Pancreas (tissue), 10 donors: ENCODE results near the gene MYBPH. TPM values are rescaled to one million over a fixed set of nuclear protein-coding genes. Genes with fewer than 3 reads are reported as not detected.

ENCODE experiments used
- ATAC-seq, 4 donors: fragments of 200-7000 bp; cut with Tn5 transposase; one replicate each; pipeline versions ENCODE4 v1.8.0 to v1.9.1; 2020; ENCODE audit warnings: mild to moderate bottlenecking in 4 of 4, moderate library complexity in 4 of 4
- DNase-seq, 6 donors: peaks; one replicate each; pipeline ENCODE4 v3.0.0-alpha.2; 2020
- FAIRE-seq: peaks from 2 replicates; lab custom pipeline; 2012; peaks lifted over from hg19 to GRCh38; lab: Jason Lieb, UNC
- H3K27ac ChIP-seq, 4 donors: fragments of 200-600 bp; sonication (generic); 1 replicate in 3 of 4; 2 replicates in 1 of 4; pipeline versions ENCODE4 v1.5.0 to v1.8.0; 2020
- H3K27me3 ChIP-seq, 4 donors: fragments of 200-600 bp; one replicate each; pipeline ENCODE4 v1.8.0; 2021
- H3K36me3 ChIP-seq, 3 donors: fragments of 200-600 bp; sonication (generic) in 1 of 3; one replicate each; pipeline versions ENCODE4 v1.5.0 to v1.8.0; 2020 to 2021
- H3K4me1 ChIP-seq, 3 donors: fragments of 200-600 bp; one replicate each; pipeline ENCODE4 v1.8.0; 2021
- H3K4me3 ChIP-seq, 4 donors: fragments of 200-600 bp; sonication (generic) in 2 of 4; one replicate each; pipeline versions ENCODE4 v1.5.0 to v1.8.0; 2020 to 2021
- H3K9me3 ChIP-seq, 4 donors: fragments of 200-600 bp; one replicate each; pipeline ENCODE4 v1.8.0; 2021
- CTCF ChIP-seq, 4 donors: fragments of 200-600 bp; sonication (generic) in 3 of 4; IDR thresholded peaks; one replicate each; pipeline versions ENCODE4 v1.5.0 to v1.8.0; 2021; ENCODE audit warnings: antibody characterized with exemption in 4 of 4
- WGBS, 2 donors: extraction: QIAGEN DNeasy Blood & Tissue Kit; methylation state at CpG; one replicate each; pipeline ENCODE4 v1.1.7; 2013; 5-methylcytosine and 5-hydroxymethylcytosine counted together
- intact Hi-C, 3 donors: fragments of 100-400 bp; cut with DNase I; formaldehyde crosslinking; loops; one replicate each; pipeline versions ENCODE4 v1.11.1 to v1.14.2; 2022
- polyA plus RNA-seq, 2 donors: library from polyadenylated mRNA; stranded (reverse); fragments of 200-250 nt; gene quantifications; one replicate each; pipeline ENCODE4 v1.2.3, GENCODE V29; 2013
- total RNA-seq, 6 donors: library from RNA; stranded (reverse); fragmentation: NEBNext Ultra II Directional in 4 of 6; extraction: Animal tissue kit (Norgen Biotek cat#: 25700) in 4 of 6; gene quantifications; one replicate each; pipeline versions ENCODE4 v1.2.1 to v1.2.4, GENCODE V29; 2021 to 2023
- donor health status: healthy with polysubstance abuse.
- donor health status: DM: no; HTN: no; CAD: no; lungs with moderate emphysema.
- donor health status: DM: no; HTN: no; CAD: no.
- donor health status: control.
- donor health status: control.
- donor health status: Bipolar disorder and iron deficiency.
- donor health status: DM: yes; HTN: yes; CAD: no.
- donor health status: DM: no; HTN: no; CAD: no.
- donor health status: DM: no; HTN: no; CAD: no.
- donor health status: DM: yes; HTN: yes; CAD: no.

Gene MYBPH
- total and polyA plus RNA-seq, 8 donors, result not detected

GRCh38 chr1:203183828-203184227 lies 8.2 kb upstream of the MYBPH start:
- FAIRE-seq, result no peak
- no peak for TF ChIP-seq CTCF (IDR thresholded peaks at IDR 0.05)
- Histone ChIP-seq H3K27ac (no peak overlapping the region), H3K27me3 (no peaks in the 10 kb centered on the region), H3K4me1 (no peaks in the 10 kb centered on the region), H3K36me3 (no peaks in the 10 kb centered on the region), H3K9me3 (no peaks in the 10 kb centered on the region), H3K4me3 (no peak overlapping the region)
- no peak for ATAC-seq
- intact Hi-C loops, result no loop called here
- 76 to 85% methylated on average over 2 of the region's 2 CpGs for WGBS, 2 donors
- DNase-seq, result no peak

DNA sequence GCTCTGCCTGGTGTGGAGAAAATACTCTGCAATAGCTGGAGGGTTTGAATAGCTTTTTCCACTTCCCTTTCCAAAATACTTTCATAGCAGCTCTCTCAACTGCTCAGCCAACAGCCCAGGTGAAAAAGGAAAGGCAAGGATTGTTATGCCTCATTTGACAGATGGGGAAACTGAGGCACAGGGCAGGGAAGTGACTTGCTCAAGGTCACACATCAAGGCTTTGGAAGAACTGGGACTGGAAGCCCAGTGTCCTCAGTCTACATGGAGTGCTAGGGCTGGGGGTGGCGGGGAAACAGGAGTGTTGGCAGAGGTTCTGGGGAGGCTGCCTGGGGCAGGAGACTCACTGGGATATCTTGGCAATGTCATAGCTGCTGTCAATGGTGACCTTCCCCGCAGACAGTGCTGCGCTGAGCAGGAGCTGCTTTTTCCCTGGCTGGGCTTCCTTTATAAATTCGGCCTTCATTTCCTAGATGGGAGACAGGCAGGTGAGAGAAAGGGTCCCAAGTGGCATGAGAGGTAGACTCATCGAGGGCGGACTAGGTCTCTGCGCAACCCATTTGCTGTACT lies 6.8 kb upstream of the MYBPH start:
- H3K4me1 ChIP-seq, result no peaks in the 10 kb centered on the region
- no peaks in the 10 kb centered on the region for H3K36me3 ChIP-seq
- no peak for TF ChIP-seq CTCF (IDR thresholded peaks at IDR 0.05)
- DNase-seq (no peak), ATAC-seq (no peak), FAIRE-seq (no peak)
- 84 to 86% methylated on average over 7 of the region's 7 CpGs for WGBS, 2 donors
- H3K27ac ChIP-seq, result no peak overlapping the region
- no peaks in the 10 kb centered on the region for H3K9me3 ChIP-seq
- no peak overlapping the region for H3K4me3 ChIP-seq
- intact Hi-C loops, result no loop called here
- no peaks in the 10 kb centered on the region for H3K27me3 ChIP-seq

GRCh38 chr1:203181586-203182386 lies 6.2 kb upstream of the MYBPH start:
- Histone ChIP-seq H3K36me3 (no peaks in the 10 kb centered on the region), H3K27me3 (no peaks in the 10 kb centered on the region), H3K4me1 (no peaks in the 10 kb centered on the region), H3K9me3 (no peaks in the 10 kb centered on the region), H3K27ac (no peak overlapping the region), H3K4me3 (no peak overlapping the region)
- intact Hi-C loops, result no loop called here
- DNase-seq (no peak), FAIRE-seq (no peak), ATAC-seq (no peak)
- 75 to 77% methylated on average over 9 to 10 of the region's 10 CpGs for WGBS, 2 donors
- no peak for TF ChIP-seq CTCF (IDR thresholded peaks at IDR 0.05)

- Histone ChIP-seq H3K9me3 (no peaks in the 10 kb centered on the region), H3K36me3 (no peaks in the 10 kb centered on the region), H3K27ac (no peak overlapping the region), H3K4me3 (no peak overlapping the region), H3K27me3 (no peaks in the 10 kb centered on the region), H3K4me1 (no peaks in the 10 kb centered on the region)
- DNase-seq (no peak), FAIRE-seq (no peak), ATAC-seq (no peak)
- 67 to 84% methylated on average over 11 of the region's 11 CpGs for WGBS, 2 donors
- TF ChIP-seq CTCF (IDR thresholded peaks at IDR 0.05), result no peak
- intact Hi-C loops, result no loop called here
Observed at GRCh38 chr1:203180611-203181330, 5.1 kb upstream of the MYBPH start.
